Epithelial cell of proximal tubule (primary cell): ENCODE data around the gene PRIMPOL. TPM values are rescaled to one million over a fixed set of nuclear protein-coding genes. Genes with fewer than 3 reads are reported as not detected.

Experiments
- DNase-seq: peaks from one replicate; pipeline ENCODE4 v3.0.0-alpha.2; 2011; ENCODE audit warnings: low read depth
- H3K4me3 ChIP-seq: 2 replicates; pipeline ENCODE4 v1.5.1; 2011; ENCODE audit warnings: low read depth, mild to moderate bottlenecking, low read length
- CTCF ChIP-seq: conservative IDR thresholded peaks from 2 replicates; pipeline ENCODE4 v1.5.1; 2012; ENCODE audit warnings: low read depth, mild to moderate bottlenecking, low read length
- total RNA-seq: library from RNA; depleted of rRNA; stranded (reverse); fragments of >200 nt; gene quantifications from 2 replicates; pipeline ENCODE4 v1.2.3, GENCODE V29; 2015

The PRIMPOL gene
- total RNA-seq, 1 donor from 2014 or later, result 16.7 TPM

GRCh38 chr4:184695178-184695896 is 45.8 kb downstream of the PRIMPOL start:
- H3K4me3 ChIP-seq, result no peak overlapping the region
- no peak for DNase-seq
- TF ChIP-seq CTCF, result no peak

GRCh38 chr4:184697956-184698355 is 48.4 kb downstream of the PRIMPOL start:
- H3K4me3 ChIP-seq, result no peak overlapping the region
- TF ChIP-seq CTCF, result no peak
- DNase-seq, result no peak

GRCh38 chr4:184699941-184700340 is 50.4 kb downstream of the PRIMPOL start:
- TF ChIP-seq CTCF, result no peak
- H3K4me3 ChIP-seq, result no peak overlapping the region
- no peak for DNase-seq

- no peak overlapping the region for H3K4me3 ChIP-seq
- no peak for TF ChIP-seq CTCF
- DNase-seq, result no peak
Observed at GRCh38 chr4:184702114-184702513, 52.6 kb downstream of the PRIMPOL start.

- H3K4me3 ChIP-seq, result no peak overlapping the region
- no peak for DNase-seq
- TF ChIP-seq CTCF, result no peak
Observed at GRCh38 chr4:184705692-184706091, 56.2 kb downstream of the PRIMPOL start.

- TF ChIP-seq CTCF, result no peak
- no peak overlapping the region for H3K4me3 ChIP-seq
- no peak for DNase-seq
Observed at GRCh38 chr4:184706453-184706852, 56.9 kb downstream of the PRIMPOL start.

- no peak for TF ChIP-seq CTCF
- H3K4me3 ChIP-seq, result no peak overlapping the region
- no peak for DNase-seq
Observed at GRCh38 chr4:184712322-184712721, 62.8 kb downstream of the PRIMPOL start.
